Measurements from ENCODE around the gene TRIM29. TPM values are rescaled to one million over a fixed set of nuclear protein-coding genes. Genes with fewer than 3 reads are reported as not detected.
A peak's percentile ranks its signal among the peaks of the same experiment; 100 is the strongest.

Gene TRIM29
- total and polyA plus RNA-seq, 2 of the 4 experiments (the other 2 are of a cell fraction), result not detected

- no peaks in the 10 kb centered on the region for H3K9me3 ChIP-seq (ENCODE audit: control insufficient read depth, insufficient read depth, low read length)
- BruUV-seq (replicated peaks), result no TSS peak
- dilution Hi-C loops (cut with HindIII; ENCODE audit: low sequenced_read_pairs, unreplicated experiment) (no loop called here), in situ Hi-C loops (cut with MboI; ENCODE audit: low sequenced_read_pairs) (no loop called here), intact Hi-C loops (cut with micrococcal nuclease) (no loop called here)
- no peak overlapping the region for H2BK20ac ChIP-seq (ENCODE audit: low read depth, low read length)
- no peak overlapping the region for H2AK9ac ChIP-seq (replicated peaks; ENCODE audit: low read depth, low read length, poor library complexity)
- no peak overlapping the region for H3K4me3 ChIP-seq (ENCODE audit: insufficient read depth, low read depth, low read length)
- no peak overlapping the region for H3K9ac ChIP-seq (ENCODE audit: low read depth, low read length)
- H4K5ac ChIP-seq (ENCODE audit: low read depth, low read length), result no peak overlapping the region
- ATAC-seq (ENCODE audit: low read depth) (peak; percentile 62; the same call in 1 of the 2 replicates), DNase-seq (no peak)
- no peak overlapping the region for H2BK5ac ChIP-seq (ENCODE audit: low read depth, low read length, poor library complexity, severe bottlenecking)
- no peak overlapping the region for H2AK5ac ChIP-seq (ENCODE audit: low read depth, low read length)
- TF ChIP-seq BHLHE40 (IDR thresholded peaks at IDR 0.05; ENCODE audit: low read depth, low read length) (no peak), ELK1 (IDR thresholded peaks at IDR 0.05; ENCODE audit: borderline replicate concordance, low read depth, low read length) (no peak), CEBPB (IDR thresholded peaks at IDR 0.05; ENCODE audit: low read depth, low read length) (no peak), NFE2L2 (IDR thresholded peaks at IDR 0.05; ENCODE audit: low read depth, low read length) (no peak), CTCF (conservative IDR thresholded peaks at IDR 0.05; ENCODE audit: low read depth, low read length) (no peak), RAD21 (IDR thresholded peaks at IDR 0.05; ENCODE audit: low read length) (no peak), MAFK (IDR thresholded peaks at IDR 0.05; ENCODE audit: low read depth, low read length) (no peak), SMC3 (IDR thresholded peaks at IDR 0.05; ENCODE audit: low read depth, low read length) (no peak), POLR2A (IDR thresholded peaks at IDR 0.05; ENCODE audit: low read depth, low read length) (no peak), RCOR1 (IDR thresholded peaks at IDR 0.05; ENCODE audit: insufficient replicate concordance, low read length) (no peak), MXI1 (IDR thresholded peaks at IDR 0.05; ENCODE audit: borderline replicate concordance, low read depth, low read length) (no peak), USF2 (IDR thresholded peaks at IDR 0.05; ENCODE audit: low read depth, low read length) (no peak), FOS (IDR thresholded peaks at IDR 0.05; ENCODE audit: low read depth, low read length) (no peak)
- no peak overlapping the region for H4K8ac ChIP-seq (ENCODE audit: low read depth in 2 of 2, low read length in 2 of 2)
- H2AFZ ChIP-seq (replicated peaks; ENCODE audit: low read length, poor library complexity), result no peak overlapping the region
- H2BK120ac ChIP-seq (ENCODE audit: low read depth, low read length), result no peak overlapping the region
- H3K56ac ChIP-seq (ENCODE audit: extremely low read depth, insufficient read depth, low read length), result no peak overlapping the region
- WGBS, 2 experiments (ENCODE audit: extremely low coverage in 2 of 2, insufficient read length in 1 of 2), result 28% methylated on average over 11 of the region's 28 CpGs; no CpG with 5 or more reads in 1 of the 2 experiments
- H3K18ac ChIP-seq (ENCODE audit: low read depth, low read length), result no peak overlapping the region
- no peak overlapping the region for H2BK15ac ChIP-seq (ENCODE audit: low read depth, low read length)
- no peak overlapping the region for H3K14ac ChIP-seq (replicated peaks; ENCODE audit: low read depth, low read length)
- H3K9me1 ChIP-seq (ENCODE audit: insufficient read depth, low read length), result no peaks in the 10 kb centered on the region
- CTCF ChIA-PET, result no interaction called here
- H3K27me3 ChIP-seq (ENCODE audit: control insufficient read depth, insufficient read depth, low read length), result peaks cover 34% of the 10 kb centered on the region
- H4K20me1 ChIP-seq (ENCODE audit: insufficient read depth, low read length), result no peaks in the 10 kb centered on the region
- no peaks in the 10 kb centered on the region for H3K4me1 ChIP-seq (ENCODE audit: control insufficient read depth, insufficient read depth, low read length)
- H3K4me2 ChIP-seq (ENCODE audit: low read depth, low read length), result no peak overlapping the region
- no peak overlapping the region for H3K4ac ChIP-seq (ENCODE audit: low read depth, low read length)
- no peak overlapping the region for H4K91ac ChIP-seq (ENCODE audit: insufficient read depth, low read depth, low read length)
- no peak overlapping the region for H3K27ac ChIP-seq (ENCODE audit: insufficient read depth, low read length)
- H3K23ac ChIP-seq (ENCODE audit: low read depth, low read length), result no peak overlapping the region
- no peaks in the 10 kb centered on the region for H3K79me1 ChIP-seq (ENCODE audit: low read depth in 1 of 2, low read length in 2 of 2)
- POLR2A ChIA-PET (ENCODE audit: unreplicated experiment), result no interaction called here
- H3K36me3 ChIP-seq (ENCODE audit: control insufficient read depth, insufficient read depth, low read length), result no peaks in the 10 kb centered on the region
Observed at GRCh38 chr11:120061761-120062560, 76.0 kb downstream of the TRIM29 start.

Data from IMR-90 (cell line).